ACHN (cell line): ENCODE measurements around the gene ANKS1A.

Experiments
- DNase-seq: peaks from one replicate; pipeline ENCODE4 v3.0.0-alpha.2; 2015
- in situ Hi-C: cut with HindIII; loops from 2 replicates; pipeline ENCODE4 v1.10.0; 2017; ENCODE audit warnings: low sequenced_read_pairs, low pct_ligation_motif_present, low pct_unique_long_range_greater_than_20kb

The ANKS1A gene

GRCh38 chr6:35025232-35026188 is 136.5 kb downstream of the ANKS1A start:
- in situ Hi-C loops, result no loop called here
- DNase-seq, result no peak

GRCh38 chr6:35026434-35027222 is 137.6 kb downstream of the ANKS1A start:
- in situ Hi-C loops, result no loop called here
- no peak for DNase-seq

- DNase-seq, result no peak
- in situ Hi-C loops, result no loop called here
Measured at GRCh38 chr6:35027807-35028206, 138.8 kb downstream of the ANKS1A start.

- in situ Hi-C loops, result no loop called here
- no peak for DNase-seq
Measured at GRCh38 chr6:35028781-35029769, 140.0 kb downstream of the ANKS1A start.

GRCh38 chr6:35030099-35030498 is 141.0 kb downstream of the ANKS1A start:
- DNase-seq, result no peak
- in situ Hi-C loops, result no loop called here

- in situ Hi-C loops, result no loop called here
- no peak for DNase-seq
Measured at GRCh38 chr6:35031611-35032529, 142.8 kb downstream of the ANKS1A start.

GRCh38 chr6:35033683-35034082 is 144.6 kb downstream of the ANKS1A start:
- no peak for DNase-seq
- in situ Hi-C loops, result no loop called here

GRCh38 chr6:35034411-35035191 is 145.5 kb downstream of the ANKS1A start:
- DNase-seq, result no peak

GRCh38 chr6:35035481-35036030 is 146.5 kb downstream of the ANKS1A start:
- DNase-seq, result no peak
- in situ Hi-C loops, result no loop called here

More at GRCh38 chr6:35034411-35035191, 145.5 kb downstream of the ANKS1A start:
- in situ Hi-C loops, result no loop called here

GRCh38 chr6:35036059-35036827 is 147.2 kb downstream of the ANKS1A start:
- DNase-seq, result no peak
- in situ Hi-C loops, result no loop called here

- DNase-seq, result no peak
- in situ Hi-C loops, result no loop called here
Measured at GRCh38 chr6:35036828-35037663, 148.0 kb downstream of the ANKS1A start.

- DNase-seq, result no peak
- in situ Hi-C loops, result no loop called here
Measured at GRCh38 chr6:35037664-35038038, 148.6 kb downstream of the ANKS1A start.

GRCh38 chr6:35038076-35038475 is 149.0 kb downstream of the ANKS1A start:
- in situ Hi-C loops, result no loop called here

GRCh38 chr6:35040398-35040797 is 151.3 kb downstream of the ANKS1A start:
- no peak for DNase-seq
- in situ Hi-C loops, result no loop called here

More at GRCh38 chr6:35038076-35038475, 149.0 kb downstream of the ANKS1A start:
- DNase-seq, result no peak
